ENCODE measurements around the gene GPATCH1. TPM values are rescaled to one million over a fixed set of nuclear protein-coding genes. Genes with fewer than 3 reads are reported as not detected.
A peak's percentile ranks its signal among the peaks of the same experiment; 100 is the strongest.

GPATCH1 gene
- total and polyA plus RNA-seq, 2 of the 13 experiments (the other 11 are each of a cell fraction or from before 2014, with no cell fraction given), result 6.8 to 6.9 TPM

DNA sequence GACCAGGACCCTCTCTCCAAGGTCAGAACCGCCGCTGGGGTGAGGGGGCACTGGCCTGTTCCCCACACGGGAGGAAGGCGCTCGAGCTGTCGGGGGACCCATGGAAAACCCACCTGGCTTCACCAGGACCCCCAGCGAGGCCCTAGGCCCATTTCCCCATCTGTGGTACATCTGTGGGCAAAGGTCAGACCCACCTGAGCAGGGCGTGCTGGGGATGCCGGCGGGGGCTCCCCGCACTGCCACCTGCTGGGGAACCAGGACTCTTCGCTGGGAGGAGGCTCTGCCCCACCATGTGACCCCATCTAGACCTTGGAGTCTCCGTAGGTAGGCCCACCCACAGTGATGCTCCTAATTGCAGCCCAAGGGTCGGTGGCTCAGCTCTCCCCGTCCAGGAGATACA, 51.4 kb downstream of the GPATCH1 start:
- Histone ChIP-seq H3K36me3 (replicated peaks in 1 of 2; ENCODE audit: control insufficient read depth in 1 of 2, insufficient read depth in 2 of 2, low read length in 2 of 2) (peaks cover 3 to 16% of the 10 kb centered on the region in 2 experiments; a peak in 4 of 5 replicates), H3K79me2 (ENCODE audit: insufficient read depth, low read length) (no peaks in the 10 kb centered on the region), H3K27ac (ENCODE audit: extremely low read length, insufficient read depth, low read length) (no peak overlapping the region), H3K4me3 (replicated peaks in 1 of 3; ENCODE audit: insufficient read depth in 1 of 3, low read depth in 2 of 3, low read length in 3 of 3) (no peak overlapping the region), H3K4me2 (ENCODE audit: low read depth, low read length) (no peak overlapping the region), H3K4me1 (ENCODE audit: insufficient read depth, low read length) (peaks cover 12% of the 10 kb centered on the region), H2AFZ (ENCODE audit: low read length) (no peak overlapping the region), H3K9me3 (ENCODE audit: low read length) (no peaks in the 10 kb centered on the region), H3K9ac (ENCODE audit: insufficient read depth, low read depth, low read length) (no peak overlapping the region), H3K27me3 (ENCODE audit: control insufficient read depth in 1 of 2, insufficient read depth in 2 of 2, low read length in 2 of 2) (no peaks in the 10 kb centered on the region; a peak in 1 of 5 replicates), H4K20me1 (ENCODE audit: insufficient read depth, low read length) (no peaks in the 10 kb centered on the region)
- no peak for DNase-seq (ENCODE audit: low spot score)
- ATAC-seq, result peak; percentile 80
- intact Hi-C loops (cut with micrococcal nuclease; ENCODE audit: unreplicated experiment), result no loop called here
- no TSS peak for BruUV-seq (replicated peaks)
- in situ Hi-C loops (cut with HindIII; ENCODE audit: extremely low pct_ligation_motif_present, low pct_unique_long_range_greater_than_20kb), result loop anchor here (25.0 kb wide), 1 partner anchor 445 kb away; the partner anchor contains the start of genes ANKRD27, NUDT19 and RGS9BP
- ChIA-PET POLR2A (no interaction called here), CTCF (ENCODE audit: low intra/inter-chr PET ratio, low total read pairs) (no interaction called here)
- 79% methylated on average over 3 of the region's 15 CpGs for WGBS (ENCODE audit: low lambda C conversion rate)
- no peak for FAIRE-seq
- peak; percentile 50 for TF ChIP-seq ZEB1 (IDR thresholded peaks at IDR 0.05; ENCODE audit: insufficient replicate concordance, low read depth)
- no peak for TF ChIP-seq ZNF512B (CRISPR knock-in tag; IDR thresholded peaks at IDR 0.05; ENCODE audit: borderline replicate concordance)
- TF ChIP-seq GTF2F1 (IDR thresholded peaks at IDR 0.05; ENCODE audit: low read length), result no peak
- TF ChIP-seq HNRNPL (IDR thresholded peaks at IDR 0.05; ENCODE audit: low read depth, low read length), result 0 out of 2 replicates have a peak, but pooled peaks have one; percentile 27
- peak; percentile 62; the same call in 1 of the 2 replicates for TF ChIP-seq ZBTB33 (CRISPR knock-in tag; IDR thresholded peaks at IDR 0.05)
- peak; percentile 25 for TF ChIP-seq MED8 (CRISPR knock-in tag; IDR thresholded peaks at IDR 0.05; ENCODE audit: insufficient replicate concordance)
- no peak for TF ChIP-seq RBFOX2 (IDR thresholded peaks at IDR 0.05; ENCODE audit: low read depth, low read length)
- TF ChIP-seq RBAK (CRISPR knock-in tag; IDR thresholded peaks at IDR 0.05), result no peak
- TF ChIP-seq, protein P1, sequence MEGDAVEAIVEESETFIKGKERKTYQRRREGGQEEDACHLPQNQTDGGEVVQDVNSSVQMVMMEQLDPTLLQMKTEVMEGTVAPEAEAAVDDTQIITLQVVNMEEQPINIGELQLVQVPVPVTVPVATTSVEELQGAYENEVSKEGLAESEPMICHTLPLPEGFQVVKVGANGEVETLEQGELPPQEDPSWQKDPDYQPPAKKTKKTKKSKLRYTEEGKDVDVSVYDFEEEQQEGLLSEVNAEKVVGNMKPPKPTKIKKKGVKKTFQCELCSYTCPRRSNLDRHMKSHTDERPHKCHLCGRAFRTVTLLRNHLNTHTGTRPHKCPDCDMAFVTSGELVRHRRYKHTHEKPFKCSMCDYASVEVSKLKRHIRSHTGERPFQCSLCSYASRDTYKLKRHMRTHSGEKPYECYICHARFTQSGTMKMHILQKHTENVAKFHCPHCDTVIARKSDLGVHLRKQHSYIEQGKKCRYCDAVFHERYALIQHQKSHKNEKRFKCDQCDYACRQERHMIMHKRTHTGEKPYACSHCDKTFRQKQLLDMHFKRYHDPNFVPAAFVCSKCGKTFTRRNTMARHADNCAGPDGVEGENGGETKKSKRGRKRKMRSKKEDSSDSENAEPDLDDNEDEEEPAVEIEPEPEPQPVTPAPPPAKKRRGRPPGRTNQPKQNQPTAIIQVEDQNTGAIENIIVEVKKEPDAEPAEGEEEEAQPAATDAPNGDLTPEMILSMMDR (CRISPR knock-in tag; IDR thresholded peaks at IDR 0.05), result peak; percentile 66
- TF ChIP-seq RXRA (CRISPR knock-in tag; IDR thresholded peaks at IDR 0.05), result peak; percentile 36; the same call in 1 of the 2 replicates
- TF ChIP-seq XRCC5 (optimal IDR thresholded peaks at IDR 0.05; ENCODE audit: low read length), result peak; percentile 19
- TF ChIP-seq AGO2 (optimal IDR thresholded peaks at IDR 0.05; ENCODE audit: low read depth, low read length), result peak; percentile 72
- TF ChIP-seq HOXA3 (CRISPR knock-in tag; IDR thresholded peaks at IDR 0.05), result 0 out of 2 replicates have a peak, but pooled peaks have one; percentile 7
- TF ChIP-seq ZNF605 (CRISPR knock-in tag; IDR thresholded peaks at IDR 0.05), result no peak
